ENCODE measurements around the gene LAMA1. TPM values are rescaled to one million over a fixed set of nuclear protein-coding genes. Genes with fewer than 3 reads are reported as not detected.

LAMA1 gene
- total RNA-seq, 4 donors from 2014 or later, result 0.17 to 1.7 (median 0.61) TPM

DNA sequence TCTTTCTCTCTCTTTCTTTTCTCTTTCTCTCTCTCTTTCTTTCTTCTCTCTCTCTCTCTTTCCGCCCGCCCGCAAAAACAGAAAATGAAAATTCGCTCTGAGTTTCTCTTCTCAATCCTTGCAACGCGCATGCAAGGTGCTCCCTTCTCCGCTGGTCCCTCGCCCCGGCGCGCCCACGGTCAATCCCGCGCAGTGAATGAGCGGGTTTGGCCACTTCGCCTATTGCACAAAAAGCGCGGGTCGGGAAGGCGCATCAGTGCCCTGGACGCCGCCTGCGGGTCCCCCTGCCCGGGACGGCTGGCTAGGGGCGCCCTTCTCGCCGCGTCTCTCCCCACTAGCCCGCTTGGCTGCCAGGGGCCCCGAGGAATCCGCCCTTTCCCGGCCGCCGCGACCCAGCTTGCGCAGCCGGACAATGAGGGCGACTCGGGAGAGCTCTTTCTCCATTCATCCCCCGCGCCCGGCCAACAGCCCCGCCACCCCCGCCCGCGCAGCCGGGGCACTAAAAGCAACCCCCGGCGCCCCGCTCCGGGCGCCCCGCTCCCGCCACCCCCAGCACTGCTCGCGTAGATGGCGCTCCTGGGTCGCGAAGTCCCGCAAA is 706 bp downstream of the LAMA1 start:
- peak in 1 of 2 donors; percentile 77 for DNase-seq (ENCODE audit: low spot score in 2 of 2)
- TF ChIP-seq CTCF (IDR thresholded peaks at IDR 0.05) (no peak), POLR2A (IDR thresholded peaks at IDR 0.05) (no peak)
- 1 to 5% methylated on average over 32 to 38 of the region's 61 CpGs for WGBS, 2 donors
- intact Hi-C loops (cut with DNase I; ENCODE audit: low total_unique reads), result no loop called here
- peak overlapping the region; percentile 12 for H3K4me3 ChIP-seq (ENCODE audit: low read depth, poor library complexity, severe bottlenecking)

DNA sequence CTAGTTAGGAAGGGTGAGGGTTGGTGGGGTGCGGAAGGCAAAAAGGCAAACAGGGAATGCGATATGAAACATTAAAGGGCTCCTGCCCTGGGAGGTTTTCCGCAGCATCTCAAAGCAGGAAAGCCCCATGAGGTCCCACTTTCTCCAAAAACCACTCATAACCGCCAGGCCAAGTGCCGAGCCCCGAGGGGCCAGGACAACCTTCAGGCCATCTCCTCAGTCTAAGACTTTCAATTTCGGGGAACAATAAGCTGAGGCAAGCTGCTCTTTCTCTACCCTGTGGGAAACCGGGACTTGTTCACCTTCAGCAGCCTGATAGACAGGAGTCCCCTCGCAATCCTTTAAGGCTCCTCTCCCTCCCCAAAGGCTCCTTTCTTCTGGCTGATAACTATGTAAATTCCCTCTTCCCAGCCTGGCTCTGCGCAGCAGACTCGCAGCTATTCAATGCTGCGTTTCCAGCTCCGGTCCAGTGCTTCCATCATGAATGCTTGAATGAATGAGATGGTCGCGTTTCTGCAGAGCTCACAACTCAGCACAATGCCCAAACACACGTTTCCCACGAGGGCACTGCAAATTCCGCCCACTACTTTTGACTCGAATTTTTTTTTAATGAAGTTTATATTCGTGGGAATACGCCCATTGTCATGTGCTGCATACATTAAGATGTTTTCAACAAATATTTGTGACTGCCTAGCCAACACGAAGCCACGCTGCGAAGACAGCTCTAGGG is 1.4 kb downstream of the LAMA1 start:
- 10 to 13% methylated on average over 24 of the region's 24 CpGs for WGBS, 2 donors
- intact Hi-C loops (cut with DNase I; ENCODE audit: low total_unique reads), result no loop called here
- H3K4me3 ChIP-seq (ENCODE audit: low read depth, poor library complexity, severe bottlenecking), result no peak overlapping the region
- TF ChIP-seq CTCF (IDR thresholded peaks at IDR 0.05) (no peak), POLR2A (IDR thresholded peaks at IDR 0.05) (no peak)
- DNase-seq (ENCODE audit: low spot score in 2 of 2), result peak in 1 of 2 donors; percentile 58

DNA sequence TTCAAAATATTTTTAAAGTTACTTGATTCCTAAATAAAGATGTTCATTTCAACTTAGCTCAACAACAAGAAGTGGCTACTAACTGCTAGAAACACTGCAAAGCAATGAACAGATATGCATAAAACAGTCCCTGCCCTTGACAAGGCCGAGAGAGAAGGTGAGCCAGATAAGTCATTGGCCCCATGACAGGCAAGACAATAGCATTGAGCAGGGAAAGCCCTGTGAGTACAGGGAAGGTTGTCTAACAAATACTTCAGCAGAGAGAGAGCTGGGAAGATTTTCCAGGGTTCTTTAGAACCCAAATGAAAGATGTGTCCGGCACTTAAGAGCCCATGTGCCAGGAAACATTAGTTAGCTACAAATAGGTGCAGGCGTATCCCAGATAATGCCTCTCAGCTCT is 4.7 kb downstream of the LAMA1 start:
- no peak for TF ChIP-seq POLR2A (IDR thresholded peaks at IDR 0.05)
- no peak for TF ChIP-seq CTCF (IDR thresholded peaks at IDR 0.05)
- peak in 1 of 2 donors; percentile 34 for DNase-seq (ENCODE audit: low spot score in 2 of 2)
- 88 to 89% methylated on average over 3 of the region's 3 CpGs for WGBS, 2 donors
- no peak overlapping the region for H3K4me3 ChIP-seq (ENCODE audit: low read depth, poor library complexity, severe bottlenecking)
- intact Hi-C loops (cut with DNase I; ENCODE audit: low total_unique reads), result no loop called here

DNA sequence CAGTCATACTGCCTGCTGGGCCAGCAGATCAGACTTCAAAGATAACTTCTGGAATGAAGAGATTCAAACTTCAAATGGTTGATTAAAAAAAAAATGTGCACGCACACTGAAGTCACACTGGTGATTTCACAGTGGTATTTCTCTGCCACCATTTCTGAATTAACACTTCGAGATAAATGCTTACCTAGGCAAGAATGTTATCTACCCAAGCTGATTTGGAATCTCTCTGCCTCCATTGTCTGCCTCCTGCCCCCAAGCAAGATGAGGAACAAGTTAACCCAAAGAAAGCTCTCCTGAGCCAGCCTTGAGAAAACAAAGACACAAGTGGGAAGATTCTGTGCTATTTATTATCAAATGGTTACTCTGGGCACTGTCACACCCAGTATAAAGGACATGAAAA is 6.5 kb downstream of the LAMA1 start:
- intact Hi-C loops (cut with DNase I; ENCODE audit: low total_unique reads), result no loop called here
- H3K4me3 ChIP-seq (ENCODE audit: low read depth, poor library complexity, severe bottlenecking), result no peak overlapping the region
- TF ChIP-seq POLR2A (IDR thresholded peaks at IDR 0.05) (no peak), CTCF (IDR thresholded peaks at IDR 0.05) (no peak)
- DNase-seq (ENCODE audit: low spot score in 2 of 2), result no peak
- WGBS, 2 donors, result 58 to 59% methylated on average over 2 of the region's 2 CpGs

DNA sequence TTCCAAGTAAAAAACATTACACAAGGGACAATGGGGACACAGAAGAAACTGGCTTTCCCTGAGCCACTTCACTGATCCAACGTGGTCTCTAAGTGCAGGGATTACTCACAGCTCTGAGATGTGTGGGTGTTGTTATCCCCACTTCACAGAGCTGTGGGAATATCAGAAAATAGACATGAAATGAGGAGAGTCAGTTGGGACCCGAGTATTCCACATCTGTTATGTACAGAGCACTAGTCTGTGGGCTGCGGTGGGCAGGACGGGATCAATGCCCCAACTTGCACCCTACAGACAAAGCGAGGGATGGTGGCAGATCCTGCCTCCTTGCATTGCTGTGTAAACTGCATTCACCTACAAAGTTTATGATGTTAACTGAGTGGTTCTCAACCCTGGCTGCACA is 11.7 kb downstream of the LAMA1 start:
- H3K4me3 ChIP-seq (ENCODE audit: low read depth, poor library complexity, severe bottlenecking), result no peak overlapping the region
- intact Hi-C loops (cut with DNase I; ENCODE audit: low total_unique reads), result no loop called here
- peak in 1 of 2 donors; percentile 48 for DNase-seq (ENCODE audit: low spot score in 2 of 2)
- no peak for TF ChIP-seq POLR2A (IDR thresholded peaks at IDR 0.05)
- TF ChIP-seq CTCF (IDR thresholded peaks at IDR 0.05), result no peak
- WGBS, 2 donors, result 72 to 82% methylated on average over 5 of the region's 5 CpGs
